ENCODE measurements around the gene DCD. TPM values are rescaled to one million over a fixed set of nuclear protein-coding genes. Genes with fewer than 3 reads are reported as not detected.

Gene DCD
- polyA plus RNA-seq, 1 donor from 2014 or later = not detected

DNA sequence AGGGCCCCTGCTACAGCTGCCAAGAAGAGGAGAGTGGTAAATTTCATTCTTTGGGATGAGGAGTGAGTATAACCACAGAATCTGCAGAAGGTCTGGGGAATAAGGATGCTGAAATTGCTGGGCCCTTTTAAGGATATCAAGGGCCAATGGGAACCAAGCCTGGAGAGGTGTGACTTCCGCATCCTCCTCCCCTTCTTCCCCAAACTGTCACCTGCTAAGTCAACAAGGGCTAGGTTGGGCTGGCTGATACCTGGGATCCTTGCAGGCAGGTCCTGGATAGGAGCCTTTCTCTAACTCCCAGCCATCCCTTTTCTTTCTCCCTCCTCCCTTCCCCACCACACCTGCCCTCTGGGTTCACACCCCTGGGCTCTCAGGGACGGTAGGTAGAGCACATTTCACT lies 13.4 kb downstream of the DCD start, which contains the start of gene LACRT:
TSS of gene LACRT (minus strand) at position 101 of the 400 bp plus-strand sequence. CDS start at position 47, 54 bp downstream.
- Histone ChIP-seq H3K9me2 (ENCODE audit: insufficient read depth, low read length) (no peaks in the 10 kb centered on the region), H3F3A (ENCODE audit: insufficient read depth, low read length, poor library complexity, severe bottlenecking) (no peaks in the 10 kb centered on the region), H3K79me2 (replicated peaks; ENCODE audit: insufficient read depth, low read length) (no peaks in the 10 kb centered on the region), H3K36me3 (ENCODE audit: insufficient read depth, low read length) (no peaks in the 10 kb centered on the region), H2AFZ (ENCODE audit: low read depth, low read length) (no peak within 1 kb of the TSS), H3K4me3 (ENCODE audit: low read length) (no peak within 1 kb of the TSS), H3K27ac (ENCODE audit: low read length) (no peak within 1 kb of the TSS), H3K27me3 (ENCODE audit: insufficient read depth, low read depth, low read length) (no peaks in the 10 kb centered on the region), H4K20me1 (ENCODE audit: insufficient read depth) (no peaks in the 10 kb centered on the region), H3K4me2 (ENCODE audit: low read length) (no peak within 1 kb of the TSS), H3K9ac (ENCODE audit: low read length) (no peak within 1 kb of the TSS), H3K9me3 (ENCODE audit: low read length) (no peaks in the 10 kb centered on the region)
- TF ChIP-seq MXI1 (conservative IDR thresholded peaks at IDR 0.05; ENCODE audit: poor library complexity, severe bottlenecking) = no peak
- no peak for TF ChIP-seq TAF1 (IDR thresholded peaks at IDR 0.05; ENCODE audit: low read depth)
- no peak for TF ChIP-seq RAD21 (conservative IDR thresholded peaks at IDR 0.05)
- no peak for TF ChIP-seq SMC3 (conservative IDR thresholded peaks at IDR 0.05; ENCODE audit: poor library complexity)
- no peak for TF ChIP-seq EP300 (conservative IDR thresholded peaks at IDR 0.05; ENCODE audit: poor library complexity, severe bottlenecking)
- TF ChIP-seq, protein P1, sequence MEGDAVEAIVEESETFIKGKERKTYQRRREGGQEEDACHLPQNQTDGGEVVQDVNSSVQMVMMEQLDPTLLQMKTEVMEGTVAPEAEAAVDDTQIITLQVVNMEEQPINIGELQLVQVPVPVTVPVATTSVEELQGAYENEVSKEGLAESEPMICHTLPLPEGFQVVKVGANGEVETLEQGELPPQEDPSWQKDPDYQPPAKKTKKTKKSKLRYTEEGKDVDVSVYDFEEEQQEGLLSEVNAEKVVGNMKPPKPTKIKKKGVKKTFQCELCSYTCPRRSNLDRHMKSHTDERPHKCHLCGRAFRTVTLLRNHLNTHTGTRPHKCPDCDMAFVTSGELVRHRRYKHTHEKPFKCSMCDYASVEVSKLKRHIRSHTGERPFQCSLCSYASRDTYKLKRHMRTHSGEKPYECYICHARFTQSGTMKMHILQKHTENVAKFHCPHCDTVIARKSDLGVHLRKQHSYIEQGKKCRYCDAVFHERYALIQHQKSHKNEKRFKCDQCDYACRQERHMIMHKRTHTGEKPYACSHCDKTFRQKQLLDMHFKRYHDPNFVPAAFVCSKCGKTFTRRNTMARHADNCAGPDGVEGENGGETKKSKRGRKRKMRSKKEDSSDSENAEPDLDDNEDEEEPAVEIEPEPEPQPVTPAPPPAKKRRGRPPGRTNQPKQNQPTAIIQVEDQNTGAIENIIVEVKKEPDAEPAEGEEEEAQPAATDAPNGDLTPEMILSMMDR (IDR thresholded peaks at IDR 0.05; ENCODE audit: poor library complexity, severe bottlenecking) = no peak
- TF ChIP-seq POLR2AphosphoS5 (IDR thresholded peaks at IDR 0.05) = no peak
- TF ChIP-seq, protein P2, sequence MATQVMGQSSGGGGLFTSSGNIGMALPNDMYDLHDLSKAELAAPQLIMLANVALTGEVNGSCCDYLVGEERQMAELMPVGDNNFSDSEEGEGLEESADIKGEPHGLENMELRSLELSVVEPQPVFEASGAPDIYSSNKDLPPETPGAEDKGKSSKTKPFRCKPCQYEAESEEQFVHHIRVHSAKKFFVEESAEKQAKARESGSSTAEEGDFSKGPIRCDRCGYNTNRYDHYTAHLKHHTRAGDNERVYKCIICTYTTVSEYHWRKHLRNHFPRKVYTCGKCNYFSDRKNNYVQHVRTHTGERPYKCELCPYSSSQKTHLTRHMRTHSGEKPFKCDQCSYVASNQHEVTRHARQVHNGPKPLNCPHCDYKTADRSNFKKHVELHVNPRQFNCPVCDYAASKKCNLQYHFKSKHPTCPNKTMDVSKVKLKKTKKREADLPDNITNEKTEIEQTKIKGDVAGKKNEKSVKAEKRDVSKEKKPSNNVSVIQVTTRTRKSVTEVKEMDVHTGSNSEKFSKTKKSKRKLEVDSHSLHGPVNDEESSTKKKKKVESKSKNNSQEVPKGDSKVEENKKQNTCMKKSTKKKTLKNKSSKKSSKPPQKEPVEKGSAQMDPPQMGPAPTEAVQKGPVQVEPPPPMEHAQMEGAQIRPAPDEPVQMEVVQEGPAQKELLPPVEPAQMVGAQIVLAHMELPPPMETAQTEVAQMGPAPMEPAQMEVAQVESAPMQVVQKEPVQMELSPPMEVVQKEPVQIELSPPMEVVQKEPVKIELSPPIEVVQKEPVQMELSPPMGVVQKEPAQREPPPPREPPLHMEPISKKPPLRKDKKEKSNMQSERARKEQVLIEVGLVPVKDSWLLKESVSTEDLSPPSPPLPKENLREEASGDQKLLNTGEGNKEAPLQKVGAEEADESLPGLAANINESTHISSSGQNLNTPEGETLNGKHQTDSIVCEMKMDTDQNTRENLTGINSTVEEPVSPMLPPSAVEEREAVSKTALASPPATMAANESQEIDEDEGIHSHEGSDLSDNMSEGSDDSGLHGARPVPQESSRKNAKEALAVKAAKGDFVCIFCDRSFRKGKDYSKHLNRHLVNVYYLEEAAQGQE (IDR thresholded peaks at IDR 0.05; ENCODE audit: borderline replicate concordance) = no peak
- TF ChIP-seq EZH2 (IDR thresholded peaks at IDR 0.05; ENCODE audit: borderline replicate concordance, insufficient read depth, low read length, poor library complexity, severe bottlenecking) = no peak

DNA sequence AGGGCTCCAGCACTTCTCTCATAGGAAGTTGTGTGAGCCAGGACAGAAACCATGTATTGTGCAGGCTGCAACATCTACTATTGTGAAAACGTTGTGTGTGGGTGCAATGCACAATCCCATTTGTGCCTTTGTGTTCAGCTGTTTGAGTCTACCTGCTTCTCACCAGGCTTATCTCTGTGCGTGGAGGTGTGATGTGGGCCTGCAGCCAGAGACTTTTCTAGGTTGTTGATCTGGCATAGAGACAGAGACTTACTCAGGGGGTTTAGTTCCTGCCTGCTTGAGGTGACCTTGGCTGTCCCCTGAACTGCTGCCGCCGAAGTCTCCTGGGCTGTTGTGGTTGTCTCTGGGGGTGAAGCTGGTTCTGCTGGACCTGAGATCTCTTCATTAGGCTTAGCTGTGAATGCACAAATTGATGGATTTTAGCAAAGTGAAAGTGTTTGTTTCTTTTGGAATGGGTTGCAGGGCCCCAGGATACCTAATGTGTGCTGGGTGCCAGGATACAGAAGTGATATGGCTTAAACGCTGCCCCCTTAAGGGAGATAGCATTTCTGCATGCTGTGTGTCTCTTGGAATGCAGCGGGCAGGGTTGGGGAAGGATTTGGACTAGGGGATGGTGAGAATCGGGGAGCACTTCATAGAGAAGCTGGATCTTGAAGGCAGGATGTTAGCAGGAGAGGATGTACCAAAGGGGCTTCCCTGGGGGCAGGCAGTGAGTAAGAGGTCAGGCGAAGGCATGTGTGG lies 16.0 kb downstream of the DCD start:
- Histone ChIP-seq H3K9ac (ENCODE audit: low read length) (no peak overlapping the region), H3K9me3 (ENCODE audit: low read length) (peaks cover 9% of the 10 kb centered on the region), H3K9me2 (ENCODE audit: insufficient read depth, low read length) (no peaks in the 10 kb centered on the region), H3F3A (ENCODE audit: insufficient read depth, low read length, poor library complexity, severe bottlenecking) (no peaks in the 10 kb centered on the region), H4K20me1 (ENCODE audit: insufficient read depth) (no peaks in the 10 kb centered on the region), H3K27ac (ENCODE audit: low read length) (no peak overlapping the region), H3K36me3 (ENCODE audit: insufficient read depth, low read length) (no peaks in the 10 kb centered on the region), H3K4me3 (ENCODE audit: low read length) (no peak overlapping the region), H3K27me3 (ENCODE audit: insufficient read depth, low read depth, low read length) (no peaks in the 10 kb centered on the region), H3K79me2 (replicated peaks; ENCODE audit: insufficient read depth, low read length) (no peaks in the 10 kb centered on the region), H3K4me2 (ENCODE audit: low read length) (no peak overlapping the region), H2AFZ (ENCODE audit: low read depth, low read length) (no peak overlapping the region)
- TF ChIP-seq RAD21 (conservative IDR thresholded peaks at IDR 0.05) = no peak
- no peak for TF ChIP-seq MXI1 (conservative IDR thresholded peaks at IDR 0.05; ENCODE audit: poor library complexity, severe bottlenecking)
- no peak for TF ChIP-seq TAF1 (IDR thresholded peaks at IDR 0.05; ENCODE audit: low read depth)
- TF ChIP-seq, protein P1 (IDR thresholded peaks at IDR 0.05; ENCODE audit: poor library complexity, severe bottlenecking) = no peak
- TF ChIP-seq POLR2AphosphoS5 (IDR thresholded peaks at IDR 0.05) = no peak
